Left lung (tissue), 10 donors: Measurements from ENCODE around the gene AGAP1. TPM values are rescaled to one million over a fixed set of nuclear protein-coding genes. Genes with fewer than 3 reads are reported as not detected.

Experiments
- ATAC-seq: fragments of 200-7000 bp; cut with Tn5 transposase; one replicate; pipeline ENCODE4 v1.9.1; 2020; ENCODE audit warnings: moderate library complexity
- DNase-seq, 4 donors: peaks; one replicate each; pipeline ENCODE4 v3.0.0-alpha.2; 2013 to 2020
- H3K27ac ChIP-seq, 2 donors: fragments of 200-600 bp; sonication (generic) in 1 of 2; one replicate each; pipeline versions ENCODE4 v1.5.0 to v1.8.0; 2020 to 2021
- H3K27me3 ChIP-seq, 2 donors: fragments of 200-600 bp; sonication (generic) in 1 of 2; one replicate each; pipeline versions ENCODE4 v1.5.0 to v1.8.0; 2020 to 2021
- H3K36me3 ChIP-seq, 2 donors: fragments of 200-600 bp; sonication (generic) in 1 of 2; one replicate each; pipeline versions ENCODE4 v1.5.0 to v1.8.0; 2020 to 2021
- H3K4me1 ChIP-seq, 2 donors: fragments of 200-600 bp; one replicate each; pipeline ENCODE4 v1.8.0; 2021
- H3K4me3 ChIP-seq, 2 donors: fragments of 200-600 bp; sonication (generic) in 1 of 2; one replicate each; pipeline versions ENCODE4 v1.5.0 to v1.8.0; 2020 to 2021; ENCODE audit warnings: mild to moderate bottlenecking in 1 of 2
- H3K9me3 ChIP-seq, 2 donors: fragments of 200-600 bp; sonication (generic) in 1 of 2; one replicate each; pipeline versions ENCODE4 v1.5.0 to v1.8.0; 2020 to 2021
- CTCF ChIP-seq, 2 donors: fragments of 200-600 bp; sonication (generic) in 1 of 2; IDR thresholded peaks; one replicate each; pipeline versions ENCODE4 v1.5.0 to v1.8.0; 2021; ENCODE audit warnings: antibody characterized with exemption in 2 of 2
- intact Hi-C, 2 donors: fragments of 100-400 bp; cut with DNase I; formaldehyde crosslinking; loops; one replicate each; pipeline versions ENCODE4 v1.11.2 to v1.14.2; 2022
- polyA plus RNA-seq, 6 donors: library from polyadenylated mRNA; unstranded; fragments of 120-200 nt; gene quantifications; one replicate each; pipeline ENCODE4 v1.2.1, GENCODE V29; 2013; ENCODE audit not compliant: insufficient read length in 6 of 6
- total RNA-seq, 2 donors: library from RNA; stranded (reverse); fragmentation: NEBNext Ultra II Directional; extraction: Animal tissue kit (Norgen Biotek cat#: 25700); gene quantifications; one replicate each; pipeline ENCODE4 v1.2.1, GENCODE V29; 2021
- donor health status: DM: no; HTN: yes; CAD: no.
- donor health status: DM: no; HTN: no; CAD: no.

The AGAP1 gene
- total and polyA plus RNA-seq, 8 donors = 13.1 to 25.4 (median 22.4) TPM

- ATAC-seq (no peak), DNase-seq (no peak)
- TF ChIP-seq CTCF (IDR thresholded peaks at IDR 0.05) = no peak
- Histone ChIP-seq H3K27ac (no peak overlapping the region), H3K27me3 (no peaks in the 10 kb centered on the region), H3K9me3 (no peaks in the 10 kb centered on the region), H3K4me1 (no peaks in the 10 kb centered on the region), H3K36me3 (no peaks in the 10 kb centered on the region), H3K4me3 (no peak overlapping the region)
- intact Hi-C loops = no loop called here
Observed at GRCh38 chr2:235960011-235960715, 466.3 kb downstream of the AGAP1 start.

GRCh38 chr2:235960716-235961640 lies 467.1 kb downstream of the AGAP1 start:
- no peak for DNase-seq
- ATAC-seq = no peak
- Histone ChIP-seq H3K36me3 (no peaks in the 10 kb centered on the region), H3K9me3 (no peaks in the 10 kb centered on the region), H3K4me3 (no peak overlapping the region), H3K27ac (no peak overlapping the region), H3K4me1 (no peaks in the 10 kb centered on the region), H3K27me3 (no peaks in the 10 kb centered on the region)
- intact Hi-C loops = no loop called here
- no peak for TF ChIP-seq CTCF (IDR thresholded peaks at IDR 0.05)

- DNase-seq = no peak
- Histone ChIP-seq H3K4me3 (no peak overlapping the region), H3K36me3 (no peaks in the 10 kb centered on the region), H3K4me1 (no peaks in the 10 kb centered on the region), H3K27me3 (no peaks in the 10 kb centered on the region), H3K27ac (no peak overlapping the region), H3K9me3 (no peaks in the 10 kb centered on the region)
- ATAC-seq = no peak
- no peak for TF ChIP-seq CTCF (IDR thresholded peaks at IDR 0.05)
- intact Hi-C loops = no loop called here
Observed at GRCh38 chr2:235961711-235962110, 467.9 kb downstream of the AGAP1 start.

- H3K4me1 ChIP-seq = no peaks in the 10 kb centered on the region
Observed at GRCh38 chr2:235963853-235964577, 470.2 kb downstream of the AGAP1 start.

More at GRCh38 chr2:235963853-235964577, 470.2 kb downstream of the AGAP1 start:
- H3K36me3 ChIP-seq = peaks cover 0 to 8% of the 10 kb centered on the region in 2 donors
- no peak overlapping the region for H3K27ac ChIP-seq
- no peak for TF ChIP-seq CTCF (IDR thresholded peaks at IDR 0.05)
- no peak for DNase-seq
- H3K4me3 ChIP-seq = no peak overlapping the region
- intact Hi-C loops = no loop called here
- H3K27me3 ChIP-seq = no peaks in the 10 kb centered on the region
- H3K9me3 ChIP-seq = no peaks in the 10 kb centered on the region
- no peak for ATAC-seq
